Endothelial cell of umbilical vein (primary cell): ENCODE measurements around the gene MED12. TPM values are rescaled to one million over a fixed set of nuclear protein-coding genes. Genes with fewer than 3 reads are reported as not detected.

Source experiments
- BruUV-seq: library from RNA; stranded (reverse); fragments of 400-500 nt; replicated peaks from 2 replicates; lab custom pipeline; 2021; lab: Mats Ljungman, UMichigan
- CTCF ChIA-PET: fragments of 300-600, 350-600 bp; sonication (Branson Sonifier 250); formaldehyde crosslinking; loops from one replicate; lab custom pipeline; 2021; ENCODE audit warnings: antibody characterized with exemption, inconsistent platforms; lab: Charles Lee
- POLR2A ChIA-PET: fragments of 300-600, 350-600 bp; sonication (Branson Sonifier 250); formaldehyde crosslinking; loops from one replicate; lab custom pipeline; 2021; ENCODE audit warnings: antibody characterized with exemption, inconsistent platforms; lab: Charles Lee
- DNase-seq: peaks from one replicate; pipeline ENCODE4 v3.0.0-alpha.2; 2011; ENCODE audit warnings: low read depth, low spot score
- FAIRE-seq: peaks from 2 replicates; lab custom pipeline; 2011; peaks lifted over from hg19 to GRCh38; lab: Jason Lieb, UNC
- H2AFZ ChIP-seq: 2 replicates; pipeline ENCODE4 v1.6.0; 2012; ENCODE audit warnings: low read depth, low read length, control low read depth, inconsistent platforms
- H3K27ac ChIP-seq: 2 replicates; pipeline ENCODE4 v1.5.1; 2011; ENCODE audit warnings: low read depth, mild to moderate bottlenecking, control low read depth, low read length, moderate library complexity; ENCODE audit not compliant: insufficient read depth
- H3K27me3 ChIP-seq, 2 experiments: 2 replicates each; pipeline versions ENCODE4 v1.6.0 to v1.6.1; 2011; ENCODE audit warnings: low read length in 2 of 2, mixed read lengths in 1 of 2; ENCODE audit not compliant: control insufficient read depth in 2 of 2, insufficient read depth in 2 of 2
- H3K36me3 ChIP-seq, 2 experiments: 2 replicates in 1 of 2; 3 replicates in 1 of 2; pipeline ENCODE4 v1.5.1; 2011; ENCODE audit warnings: low read length in 2 of 2, mild to moderate bottlenecking in 1 of 2, moderate library complexity in 1 of 2; ENCODE audit not compliant: control insufficient read depth in 2 of 2, insufficient read depth in 2 of 2; ENCODE audit errors: extremely low read depth in 1 of 2
- H3K4me1 ChIP-seq: 3 replicates; pipeline ENCODE4 v1.5.1; 2011; ENCODE audit warnings: mild to moderate bottlenecking, low read length; ENCODE audit not compliant: control insufficient read depth, insufficient read depth; ENCODE audit errors: extremely low read depth
- H3K4me2 ChIP-seq: 2 replicates; pipeline ENCODE4 v1.6.1; 2011; ENCODE audit warnings: low read length, control low read depth, mixed read lengths; ENCODE audit not compliant: insufficient read depth
- H3K4me3 ChIP-seq, 3 experiments: fragments of 200-600 bp in 1 of 3; sonication (generic), shearing (Covaris generic) in 1 of 3; replicated peaks in 1 of 3; 2 replicates each; pipeline ENCODE4 v1.5.1; 2011 to 2016; ENCODE audit warnings: control low read depth in 3 of 3, low read length in 3 of 3, mild to moderate bottlenecking in 2 of 3, inconsistent platforms in 1 of 3, low read depth in 1 of 3, moderate library complexity in 1 of 3; ENCODE audit not compliant: insufficient read depth in 1 of 3
- H3K79me2 ChIP-seq: 2 replicates; pipeline ENCODE4 v1.6.0; 2012; ENCODE audit warnings: low read length, inconsistent platforms; ENCODE audit not compliant: control insufficient read depth, insufficient read depth
- H3K9ac ChIP-seq: replicated peaks from 2 replicates; pipeline ENCODE3; 2011; ENCODE audit warnings: low read length, control low read depth; ENCODE audit not compliant: insufficient read depth; ENCODE audit errors: extremely low read depth
- H3K9me1 ChIP-seq: replicated peaks from 3 replicates; pipeline ENCODE4 v1.6.0; 2011; ENCODE audit warnings: mild to moderate bottlenecking, low read length; ENCODE audit not compliant: control insufficient read depth, insufficient read depth; ENCODE audit errors: extremely low read depth
- H3K9me3 ChIP-seq: replicated peaks from 2 replicates; pipeline ENCODE4 v1.5.1; 2012; ENCODE audit warnings: low read length, inconsistent platforms; ENCODE audit not compliant: control insufficient read depth, insufficient read depth
- H4K20me1 ChIP-seq: replicated peaks from 2 replicates; pipeline ENCODE3; 2011; ENCODE audit warnings: mild to moderate bottlenecking, low read length; ENCODE audit not compliant: control insufficient read depth, insufficient read depth; ENCODE audit errors: extremely low read depth
- CTCF ChIP-seq, 2 donors: IDR thresholded peaks; 1 replicate in 1 of 2; 2 replicates in 1 of 2; pipeline ENCODE4 v1.5.1; 2011; ENCODE audit warnings: low read length in 2 of 2, mild to moderate bottlenecking in 2 of 2, moderate library complexity in 2 of 2, control low read depth in 1 of 2, inconsistent platforms in 1 of 2, low read depth in 1 of 2; ENCODE audit not compliant: insufficient read depth in 1 of 2; ENCODE audit errors: extremely low read depth in 1 of 2
- EZH2 ChIP-seq: IDR thresholded peaks from 2 replicates; pipeline ENCODE4 v1.6.1; 2012; ENCODE audit warnings: borderline replicate concordance, low read depth, mild to moderate bottlenecking, moderate library complexity, low read length, inconsistent platforms; ENCODE audit not compliant: severe bottlenecking
- FOS ChIP-seq: IDR thresholded peaks from 2 replicates; pipeline ENCODE4 v1.6.1; 2011; ENCODE audit warnings: mild to moderate bottlenecking, low read length, moderate library complexity, borderline replicate concordance; ENCODE audit not compliant: insufficient read depth
- GATA2 ChIP-seq: IDR thresholded peaks from 2 replicates; pipeline ENCODE4 v1.7.0; 2011; ENCODE audit warnings: low read depth, mild to moderate bottlenecking, moderate library complexity, mixed read lengths, low read length; ENCODE audit not compliant: insufficient read length, insufficient read depth
- JUN ChIP-seq: IDR thresholded peaks from 2 replicates; pipeline ENCODE4 v1.6.1; 2011; ENCODE audit warnings: borderline replicate concordance, low read depth; ENCODE audit not compliant: insufficient read length, insufficient read depth
- MAX ChIP-seq: IDR thresholded peaks from 2 replicates; pipeline ENCODE4 v1.6.1; 2011; ENCODE audit not compliant: insufficient read depth, insufficient read length
- POLR2A ChIP-seq: IDR thresholded peaks from 2 replicates; pipeline ENCODE4 v1.6.1; 2012; ENCODE audit warnings: low read depth, mild to moderate bottlenecking, control low read depth, low read length
- dilution Hi-C: fragments of 300-500 bp; cut with MboI; formaldehyde crosslinking; loops from one replicate; pipeline ENCODE4 v1.15.0; 2019; ENCODE audit warnings: low sequenced_read_pairs; ENCODE audit not compliant: extremely low pct_ligation_motif_present
- intact Hi-C: fragments of 100-400 bp; cut with micrococcal nuclease; formaldehyde crosslinking; loops from one replicate; pipeline ENCODE4 v1.10.0; 2022
- polyA plus RNA-seq, 4 experiments: library from polyadenylated mRNA; depleted of rRNA in 3 of 4; stranded (reverse) in 3 of 4; unstranded in 1 of 4; fragments of >200 nt; gene quantifications; 2 replicates each; pipeline versions ENCODE4 v1.2.1 to v1.2.3, GENCODE V29; 2011 to 2012; ENCODE audit warnings: missing spikeins in 1 of 4
- total RNA-seq: library from RNA; stranded (reverse); gene quantifications from 2 replicates; pipeline ENCODE4 v1.2.3, GENCODE V29; 2021

MED12 gene
- total and polyA plus RNA-seq, 2 donors (not counting 3 experiments of a cell fraction or from before 2014, with no cell fraction given): 28.1 to 65.3 TPM

GRCh38 chrX:71164071-71164470 is 45.7 kb downstream of the MED12 start:
- H3K27ac ChIP-seq: no peak overlapping the region
- no TSS peak for BruUV-seq
- ChIA-PET CTCF (no interaction called here), POLR2A (no interaction called here)
- peaks cover 0 to 2% of the 10 kb centered on the region in 2 experiments for H3K27me3 ChIP-seq
- H2AFZ ChIP-seq: no peak overlapping the region
- no peaks in the 10 kb centered on the region for H3K79me2 ChIP-seq
- H3K4me2 ChIP-seq: no peak overlapping the region
- H4K20me1 ChIP-seq: no peaks in the 10 kb centered on the region
- dilution Hi-C loops (no loop called here), intact Hi-C loops (no loop called here)
- H3K36me3 ChIP-seq: no peaks in the 10 kb centered on the region
- TF ChIP-seq FOS: no peak
- H3K9ac ChIP-seq: no peak overlapping the region
- no peaks in the 10 kb centered on the region for H3K9me1 ChIP-seq
- H3K4me3 ChIP-seq: no peak overlapping the region
- no peak for DNase-seq
- no peaks in the 10 kb centered on the region for H3K4me1 ChIP-seq
- H3K9me3 ChIP-seq: no peaks in the 10 kb centered on the region
- no peak for FAIRE-seq

GRCh38 chrX:71166461-71166860 is 48.1 kb downstream of the MED12 start:
- no peak overlapping the region for H3K4me2 ChIP-seq
- H3K27me3 ChIP-seq: peaks cover 0 to 2% of the 10 kb centered on the region in 2 experiments
- no peak for DNase-seq
- POLR2A ChIA-PET: interaction anchor here (0.7 kb wide), 1 partner anchor 49 kb away, joined by 5 read pairs; no protein-coding TSS in a partner anchor
- no peak overlapping the region for H3K9ac ChIP-seq
- BruUV-seq: no TSS peak
- H3K4me3 ChIP-seq: no peak overlapping the region
- no peak for TF ChIP-seq GATA2
- TF ChIP-seq CTCF (IDR thresholded peaks at IDR 0.05; ENCODE audit: extremely low read depth in 1 of 2, insufficient read depth in 1 of 2, low read depth in 1 of 2, low read length in 2 of 2): no peak
- no peak for TF ChIP-seq JUN
- TF ChIP-seq EZH2: no peak
- no peak for TF ChIP-seq MAX
- no peak for TF ChIP-seq POLR2A
- H4K20me1 ChIP-seq: no peaks in the 10 kb centered on the region
- FAIRE-seq: no peak
- no peaks in the 10 kb centered on the region for H3K9me3 ChIP-seq
- H3K36me3 ChIP-seq: no peaks in the 10 kb centered on the region
- no peaks in the 10 kb centered on the region for H3K4me1 ChIP-seq
- H3K79me2 ChIP-seq: no peaks in the 10 kb centered on the region
- CTCF ChIA-PET: no interaction called here
- no peak overlapping the region for H2AFZ ChIP-seq
- no peaks in the 10 kb centered on the region for H3K9me1 ChIP-seq
- intact Hi-C loops (no loop called here), dilution Hi-C loops (no loop called here)
- H3K27ac ChIP-seq: no peak overlapping the region
